ENCODE results near the gene APOBEC3C. TPM values are rescaled to one million over a fixed set of nuclear protein-coding genes. Genes with fewer than 3 reads are reported as not detected.

Gene APOBEC3C
- total and polyA plus RNA-seq, 11 donors, result 7.3 to 53.8 (median 24.9) TPM

GRCh38 chr22:38965614-38966379, 48.3 kb upstream of the APOBEC3C start:
- peaks cover 0 to 15% (median 0%) of the 10 kb centered on the region in 9 donors for H3K27me3 ChIP-seq
- no peak overlapping the region for H3K4me3 ChIP-seq
- no peak for DNase-seq
- no peaks in the 10 kb centered on the region for H3K9me3 ChIP-seq
- H3K36me3 ChIP-seq, result no peaks in the 10 kb centered on the region
- H3K27ac ChIP-seq, result no peak overlapping the region
- WGBS, 4 donors, result 74 to 81% (median 78%) methylated on average over 11 to 14 of the region's 14 CpGs; no CpG with 5 or more reads in 1 of the 4 donors
- no peak for ATAC-seq
- H3K4me1 ChIP-seq, result peaks cover 0 to 42% (median 0%) of the 10 kb centered on the region in 12 donors
- TF ChIP-seq POLR2A (IDR thresholded peaks at IDR 0.05) (no peak), CTCF (IDR thresholded peaks at IDR 0.05) (no peak)
- intact Hi-C loops (cut with DNase I), result no loop called here

- Histone ChIP-seq H3K4me3 (no peak overlapping the region), H3K27ac (no peak overlapping the region), H3K27me3 (peaks cover 0 to 17% (median 0%) of the 10 kb centered on the region in 9 donors), H3K4me1 (peaks cover 0 to 47% (median 0%) of the 10 kb centered on the region in 12 donors), H3K9me3 (no peaks in the 10 kb centered on the region), H3K36me3 (no peaks in the 10 kb centered on the region)
- TF ChIP-seq POLR2A (IDR thresholded peaks at IDR 0.05), result no peak
- no peak for TF ChIP-seq CTCF (IDR thresholded peaks at IDR 0.05)
- DNase-seq (no peak), ATAC-seq (no peak)
- 34 to 46% (median 35%) methylated on average over 3 to 5 of the region's 5 CpGs; no CpG with 5 or more reads in 1 of the 4 donors for WGBS, 4 donors
- intact Hi-C loops (cut with DNase I), result no loop called here
These were observed 47.7 kb upstream of the APOBEC3C start for GRCh38 chr22:38966380-38966702.

- ATAC-seq (no peak), DNase-seq (no peak)
- H3K36me3 ChIP-seq, result no peaks in the 10 kb centered on the region
- peaks cover 0 to 47% (median 0%) of the 10 kb centered on the region in 12 donors for H3K4me1 ChIP-seq
- H3K4me3 ChIP-seq, result no peak overlapping the region
- no peak for TF ChIP-seq CTCF (IDR thresholded peaks at IDR 0.05)
- TF ChIP-seq POLR2A (IDR thresholded peaks at IDR 0.05), result no peak
- peaks cover 0 to 17% (median 0%) of the 10 kb centered on the region in 9 donors for H3K27me3 ChIP-seq
- WGBS, 4 donors, result 89 to 93% (median 91%) methylated on average over 7 of the region's 7 CpGs; no CpG with 5 or more reads in 1 of the 4 donors
- no peaks in the 10 kb centered on the region for H3K9me3 ChIP-seq
- intact Hi-C loops (cut with DNase I), result no loop called here
- H3K27ac ChIP-seq, result peak overlapping the region in 1 of 12 donors; percentile 64
These were observed 47.1 kb upstream of the APOBEC3C start for GRCh38 chr22:38966942-38967341.

Data from heart left ventricle (tissue), 16 donors.